ENCODE data around the gene GPR87.

DNA sequence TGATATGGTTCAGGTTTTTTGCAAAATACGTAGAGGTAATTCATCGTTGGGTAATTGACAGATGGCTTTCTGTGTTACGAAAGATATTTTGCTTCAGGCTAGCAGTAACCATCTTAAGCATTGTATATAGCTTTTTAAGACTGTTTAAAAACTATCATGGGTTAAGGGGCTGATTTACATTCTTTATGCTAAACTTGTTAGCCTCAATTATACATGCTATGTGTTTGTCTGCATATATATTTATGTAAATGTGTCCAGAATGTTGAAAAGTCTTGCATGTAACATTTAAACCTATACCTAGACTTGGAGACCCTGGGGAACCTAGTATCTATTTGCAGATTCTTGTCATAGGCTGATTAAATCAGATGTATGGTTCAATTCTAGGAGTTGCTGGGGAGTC lies 27.2 kb downstream of the GPR87 start:
- TF ChIP-seq POLR2A (IDR thresholded peaks at IDR 0.05) (no peak), EP300 (IDR thresholded peaks at IDR 0.05) (no peak)
- TF ChIP-seq, protein P1, sequence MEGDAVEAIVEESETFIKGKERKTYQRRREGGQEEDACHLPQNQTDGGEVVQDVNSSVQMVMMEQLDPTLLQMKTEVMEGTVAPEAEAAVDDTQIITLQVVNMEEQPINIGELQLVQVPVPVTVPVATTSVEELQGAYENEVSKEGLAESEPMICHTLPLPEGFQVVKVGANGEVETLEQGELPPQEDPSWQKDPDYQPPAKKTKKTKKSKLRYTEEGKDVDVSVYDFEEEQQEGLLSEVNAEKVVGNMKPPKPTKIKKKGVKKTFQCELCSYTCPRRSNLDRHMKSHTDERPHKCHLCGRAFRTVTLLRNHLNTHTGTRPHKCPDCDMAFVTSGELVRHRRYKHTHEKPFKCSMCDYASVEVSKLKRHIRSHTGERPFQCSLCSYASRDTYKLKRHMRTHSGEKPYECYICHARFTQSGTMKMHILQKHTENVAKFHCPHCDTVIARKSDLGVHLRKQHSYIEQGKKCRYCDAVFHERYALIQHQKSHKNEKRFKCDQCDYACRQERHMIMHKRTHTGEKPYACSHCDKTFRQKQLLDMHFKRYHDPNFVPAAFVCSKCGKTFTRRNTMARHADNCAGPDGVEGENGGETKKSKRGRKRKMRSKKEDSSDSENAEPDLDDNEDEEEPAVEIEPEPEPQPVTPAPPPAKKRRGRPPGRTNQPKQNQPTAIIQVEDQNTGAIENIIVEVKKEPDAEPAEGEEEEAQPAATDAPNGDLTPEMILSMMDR (IDR thresholded peaks at IDR 0.05): no peak
